Fibroblast of gingiva (primary cell): ENCODE data around the gene DTWD2.
"Not testable (repeated sequence)": the region's sequence is repeated elsewhere in the genome, so short reads cannot be mapped to it uniquely, and the experiment has no call there.

Source experiments
- DNase-seq: peaks from one replicate; pipeline ENCODE4 v3.0.0-alpha.2; 2011; ENCODE audit warnings: low read depth

The DTWD2 gene

GRCh38 chr5:118950354-118950753 is 38.0 kb downstream of the DTWD2 start:
- not testable (repeated sequence) for DNase-seq

GRCh38 chr5:118946138-118946800 is 42.1 kb downstream of the DTWD2 start:
- no peak for DNase-seq

- DNase-seq = no peak
Observed at GRCh38 chr5:118937393-118938061, 50.8 kb downstream of the DTWD2 start.

- DNase-seq = no peak
Observed at GRCh38 chr5:118933703-118934102, 54.6 kb downstream of the DTWD2 start.

GRCh38 chr5:118931564-118931963 is 56.8 kb downstream of the DTWD2 start:
- DNase-seq = no peak

- no peak for DNase-seq
Observed at GRCh38 chr5:118924006-118924389, 64.3 kb downstream of the DTWD2 start.

- DNase-seq = no peak
Observed at GRCh38 chr5:118923295-118924005, 64.9 kb downstream of the DTWD2 start.

GRCh38 chr5:118921866-118922265 is 66.5 kb downstream of the DTWD2 start:
- DNase-seq = peak; percentile 1

- DNase-seq = peak; percentile 64
Observed at GRCh38 chr5:118919016-118919415, 69.3 kb downstream of the DTWD2 start.

GRCh38 chr5:118918232-118918631 is 70.1 kb downstream of the DTWD2 start:
- no peak for DNase-seq

- DNase-seq = not testable (repeated sequence)
Observed at GRCh38 chr5:118907536-118907935, 80.8 kb downstream of the DTWD2 start.

- DNase-seq = no peak
Observed at GRCh38 chr5:118906947-118907346, 81.4 kb downstream of the DTWD2 start.

GRCh38 chr5:118905196-118905595 is 83.2 kb downstream of the DTWD2 start:
- no peak for DNase-seq

GRCh38 chr5:118902656-118903438 is 85.5 kb downstream of the DTWD2 start:
- no peak for DNase-seq

GRCh38 chr5:118894709-118895108 is 93.6 kb downstream of the DTWD2 start:
- no peak for DNase-seq

- no peak for DNase-seq
Observed at GRCh38 chr5:118891252-118891651, 97.1 kb downstream of the DTWD2 start.

GRCh38 chr5:118889165-118889564 is 99.2 kb downstream of the DTWD2 start:
- no peak for DNase-seq

GRCh38 chr5:118888556-118888955 is 99.8 kb downstream of the DTWD2 start:
- DNase-seq = no peak

- no peak for DNase-seq
Observed at GRCh38 chr5:118883362-118883761, 105.0 kb downstream of the DTWD2 start.

- DNase-seq = no peak
Observed at GRCh38 chr5:118882666-118883065, 105.7 kb downstream of the DTWD2 start.

- not testable (repeated sequence) for DNase-seq
Observed at GRCh38 chr5:118876852-118877251, 111.5 kb downstream of the DTWD2 start.

- no peak for DNase-seq
Observed at GRCh38 chr5:118875131-118875530, 113.2 kb downstream of the DTWD2 start.
